GM23248 (cell line): ENCODE data around the gene KLHL24. TPM values are rescaled to one million over a fixed set of nuclear protein-coding genes. Genes with fewer than 3 reads are reported as not detected.
"Not testable (repeated sequence)": the region's sequence is repeated elsewhere in the genome, so short reads cannot be mapped to it uniquely, and the experiment has no call there.

Source experiments
- DNase-seq: peaks from one replicate; pipeline ENCODE4 v3.0.0-alpha.2; 2015
- H2AFZ ChIP-seq: fragments of 200-600 bp; sonication (generic); 2 replicates; pipeline ENCODE4 v1.6.1; 2016; ENCODE audit warnings: antibody characterized with exemption
- H3F3A ChIP-seq: fragments of 200-600 bp; sonication (generic); 2 replicates; pipeline ENCODE4 v1.6.1; 2016; ENCODE audit warnings: mild to moderate bottlenecking, antibody characterized with exemption, mixed run types; ENCODE audit not compliant: insufficient read depth
- H3K27ac ChIP-seq: fragments of 200-600 bp; sonication (generic); 2 replicates; pipeline ENCODE4 v1.5.1; 2016; ENCODE audit warnings: mild to moderate bottlenecking
- H3K27me3 ChIP-seq: fragments of 200-600 bp; sonication (generic); replicated peaks from 2 replicates; pipeline ENCODE4 v1.6.1; 2016; ENCODE audit warnings: mild to moderate bottlenecking; ENCODE audit not compliant: insufficient read depth
- H3K36me3 ChIP-seq: fragments of 200-600 bp; sonication (generic); 2 replicates; pipeline ENCODE4 v1.6.1; 2016; ENCODE audit warnings: low read depth, mild to moderate bottlenecking
- H3K4me1 ChIP-seq: fragments of 200-600 bp; sonication (generic); 2 replicates; pipeline ENCODE4 v1.6.1; 2016; ENCODE audit warnings: mild to moderate bottlenecking; ENCODE audit not compliant: insufficient read depth
- H3K4me2 ChIP-seq: fragments of 200-600 bp; sonication (generic); one replicate; pipeline ENCODE4 v1.6.1; 2016; ENCODE audit warnings: mild to moderate bottlenecking; ENCODE audit not compliant: unreplicated experiment
- H3K4me3 ChIP-seq: fragments of 200-600 bp; sonication (generic); 2 replicates; pipeline ENCODE4 v1.5.1; 2016; ENCODE audit warnings: mild to moderate bottlenecking
- H3K79me2 ChIP-seq: fragments of 200-600 bp; sonication (generic); 2 replicates; pipeline ENCODE4 v1.6.1; 2016; ENCODE audit warnings: mild to moderate bottlenecking; ENCODE audit not compliant: insufficient read depth
- H3K9ac ChIP-seq: fragments of 200-600 bp; sonication (generic); 2 replicates; pipeline ENCODE4 v1.6.1; 2016; ENCODE audit warnings: mild to moderate bottlenecking
- H3K9me2 ChIP-seq: fragments of 200-600 bp; sonication (generic); 2 replicates; pipeline ENCODE4 v1.6.1; 2016; ENCODE audit warnings: mixed run types, mild to moderate bottlenecking, moderate library complexity; ENCODE audit not compliant: insufficient read depth
- H3K9me3 ChIP-seq: fragments of 200-600 bp; sonication (generic); one replicate; pipeline ENCODE4 v1.6.1; 2017; ENCODE audit warnings: low read depth
- H4K20me1 ChIP-seq: fragments of 200-600 bp; sonication (generic); 2 replicates; pipeline ENCODE4 v1.6.0; 2016; ENCODE audit not compliant: insufficient read depth
- EZH2 ChIP-seq: fragments of 200-600 bp; sonication (generic); IDR thresholded peaks from 2 replicates; pipeline ENCODE4 v1.6.1; 2018; ENCODE audit warnings: antibody characterized with exemption, mild to moderate bottlenecking; ENCODE audit not compliant: insufficient read depth, poor library complexity, severe bottlenecking
- EZH2phosphoT487 ChIP-seq: fragments of 200-600 bp; sonication (generic); IDR thresholded peaks from 2 replicates; pipeline ENCODE4 v1.6.1; 2018; ENCODE audit warnings: antibody characterized with exemption, moderate library complexity, mild to moderate bottlenecking, low read depth; ENCODE audit not compliant: insufficient read depth
- WGBS, 2 experiments: methylation state at CpG; one replicate each; pipeline ENCODE4 v1.1.6; 2015 to 2017; ENCODE audit warnings: low lambda C conversion rate in 2 of 2, low coverage in 1 of 2; ENCODE audit errors: missing lambda C conversion rate in 2 of 2; 5-methylcytosine and 5-hydroxymethylcytosine counted together
- in situ Hi-C: fragments of 300-500 bp; cut with MboI; formaldehyde crosslinking; loops from 2 replicates; pipeline ENCODE4 v1.15.0; 2020
- polyA plus RNA-seq: library from polyadenylated mRNA; unstranded; fragments of >200 nt; fragmentation: Nextera tagmentation; extraction: Ambion mirVana; gene quantifications from 2 replicates; pipeline ENCODE4 v1.2.1, GENCODE V29; 2016
- total RNA-seq: library from RNA; depleted of rRNA; stranded (reverse); fragments of >200 nt; shearing (Covaris generic); gene quantifications from 2 replicates; pipeline ENCODE4 v1.2.3, GENCODE V29; 2014

The KLHL24 gene
- total and polyA plus RNA-seq, 2 experiments from 2014 or later = 11.7 to 18.3 TPM

DNA sequence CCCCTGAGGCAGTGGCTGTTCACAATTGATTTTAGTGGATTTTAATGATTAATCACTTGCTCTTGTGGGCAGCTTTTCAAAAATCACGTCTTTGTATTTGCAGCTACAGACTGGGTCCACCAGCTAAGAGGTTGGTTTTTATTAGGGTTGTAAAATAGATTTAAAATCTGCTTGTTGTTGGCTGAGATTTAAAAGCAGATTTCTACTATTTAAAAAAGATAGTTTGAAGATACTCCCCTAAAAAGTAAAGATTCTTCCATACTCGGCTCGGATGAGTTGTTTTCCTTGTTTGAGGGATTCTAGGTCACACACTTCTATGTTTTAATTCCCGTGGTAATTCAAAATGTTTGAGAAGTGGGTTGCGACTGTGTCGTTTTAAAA is 1.7 kb downstream of the KLHL24 start:
- peak overlapping the region; percentile 99 for H2AFZ ChIP-seq
- H3K27ac ChIP-seq = peak overlapping the region; percentile 86
- 5% methylated on average over 6 of the region's 6 CpGs for WGBS, 2 experiments
- in situ Hi-C loops = no loop called here
- H3K4me1 ChIP-seq = peaks cover 5% of the 10 kb centered on the region; the same call in 1 of the 2 replicates
- H3K27me3 ChIP-seq = no peaks in the 10 kb centered on the region
- H3K79me2 ChIP-seq = peaks cover 50% of the 10 kb centered on the region
- H4K20me1 ChIP-seq = no peaks in the 10 kb centered on the region
- H3F3A ChIP-seq = no peaks in the 10 kb centered on the region
- peak overlapping the region; percentile 82 for H3K4me3 ChIP-seq
- DNase-seq = peak; percentile 9
- peak overlapping the region; percentile 91 for H3K4me2 ChIP-seq
- peak overlapping the region; percentile 91 for H3K9ac ChIP-seq
- TF ChIP-seq EZH2phosphoT487 (no peak), EZH2 (no peak)
- H3K36me3 ChIP-seq = no peaks in the 10 kb centered on the region
- H3K9me3 ChIP-seq = no peaks in the 10 kb centered on the region
- no peaks in the 10 kb centered on the region for H3K9me2 ChIP-seq

GRCh38 chr3:183637633-183638032 is 2.2 kb downstream of the KLHL24 start:
- DNase-seq, H3K9me3 ChIP-seq, H3K4me1 ChIP-seq, H3K9me2 ChIP-seq, H3K27ac ChIP-seq, H3F3A ChIP-seq, H3K4me2 ChIP-seq, H4K20me1 ChIP-seq, H3K27me3 ChIP-seq, H3K36me3 ChIP-seq, in situ Hi-C loops: not testable (repeated sequence)
- H3K79me2 ChIP-seq = peaks cover 53% of the 10 kb centered on the region
- peak overlapping the region; percentile 82 for H3K4me3 ChIP-seq
- WGBS, 2 experiments = 86 to 89% methylated on average over 14 of the region's 14 CpGs
- H3K9ac ChIP-seq = peak overlapping the region; percentile 91
- H2AFZ ChIP-seq = peak overlapping the region; percentile 99

DNA sequence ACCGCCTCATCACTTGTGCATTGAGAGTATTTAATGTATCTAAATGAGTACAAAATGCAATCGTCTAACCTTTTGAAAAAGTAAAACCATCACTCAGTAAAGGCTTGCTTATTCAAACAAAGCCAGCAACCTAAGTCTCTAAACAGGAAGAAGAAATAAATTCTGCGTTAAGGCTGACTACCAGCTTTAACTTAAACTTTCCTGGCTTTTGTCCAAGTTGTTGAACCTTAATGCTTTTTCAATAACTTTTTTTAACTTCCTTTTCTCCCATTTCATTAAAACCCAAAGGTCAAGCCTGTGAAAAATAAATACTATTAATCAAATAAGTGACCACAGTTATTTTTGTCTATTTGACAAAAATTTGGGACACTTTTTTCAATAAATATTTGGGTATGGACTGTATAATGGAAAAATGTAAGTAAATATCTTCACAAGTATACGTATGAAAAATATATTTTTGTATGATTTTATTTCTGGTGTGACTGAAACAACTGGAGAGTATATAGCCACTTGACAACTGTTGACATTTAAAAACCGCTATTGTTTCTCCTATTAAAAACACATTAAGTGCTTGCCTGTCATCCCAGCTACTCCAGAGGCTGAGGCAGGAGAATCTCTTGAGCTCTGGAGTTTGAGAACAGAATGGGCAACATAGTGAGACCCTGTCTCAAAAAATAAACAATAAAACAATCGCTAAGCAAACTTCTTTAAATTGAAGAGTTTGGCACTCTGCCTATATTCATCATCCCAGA is 2.9 kb downstream of the KLHL24 start:
- Histone ChIP-seq H3K4me3 (no peak overlapping the region), H3K27ac (no peak overlapping the region), H3K27me3 (no peaks in the 10 kb centered on the region), H3K4me2 (no peak overlapping the region), H3K9ac (no peak overlapping the region), H4K20me1 (no peaks in the 10 kb centered on the region), H3K9me3 (no peaks in the 10 kb centered on the region), H3K4me1 (peaks cover 5% of the 10 kb centered on the region; the same call in 1 of the 2 replicates), H2AFZ (no peak overlapping the region), H3K36me3 (no peaks in the 10 kb centered on the region), H3K9me2 (no peaks in the 10 kb centered on the region), H3K79me2 (peaks cover 53% of the 10 kb centered on the region), H3F3A (no peaks in the 10 kb centered on the region)
- TF ChIP-seq EZH2phosphoT487 = no peak
- no peak for TF ChIP-seq EZH2
- WGBS, 2 experiments = 58 to 68% methylated on average over 6 of the region's 6 CpGs
- DNase-seq = no peak
- in situ Hi-C loops = no loop called here

DNA sequence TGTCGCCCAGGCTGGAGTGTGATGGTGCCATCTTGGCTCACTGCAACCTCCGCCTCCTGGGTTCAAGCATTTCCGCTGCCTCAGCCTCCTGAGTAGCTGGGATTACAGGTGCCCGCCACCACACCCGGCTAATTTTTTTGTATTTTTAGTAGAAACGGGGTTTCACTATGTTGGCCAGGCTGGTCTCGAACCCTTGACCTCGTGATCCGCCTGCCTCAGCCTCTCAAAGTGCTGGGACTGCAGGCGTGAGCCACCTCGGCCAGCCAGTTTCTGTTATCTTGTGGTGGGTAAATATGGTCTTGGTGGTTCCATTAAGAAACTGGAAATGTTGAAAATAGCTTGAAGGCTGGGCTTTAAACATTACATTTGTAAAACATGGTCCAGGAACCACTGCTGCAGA is 5.2 kb downstream of the KLHL24 start:
- H3K4me2 ChIP-seq, in situ Hi-C loops, H3F3A ChIP-seq, H3K27ac ChIP-seq, H3K4me3 ChIP-seq, H3K27me3 ChIP-seq, H3K4me1 ChIP-seq, H4K20me1 ChIP-seq, H3K9me2 ChIP-seq, H3K9ac ChIP-seq, H3K9me3 ChIP-seq, H2AFZ ChIP-seq, H3K36me3 ChIP-seq, DNase-seq: not testable (repeated sequence)
- H3K79me2 ChIP-seq = peaks cover 53% of the 10 kb centered on the region
- 88 to 89% methylated on average over 8 to 11 of the region's 11 CpGs for WGBS, 2 experiments

- in situ Hi-C loops = no loop called here
- H3K9me3 ChIP-seq = no peaks in the 10 kb centered on the region
- H3K36me3 ChIP-seq = no peaks in the 10 kb centered on the region
- no peak overlapping the region for H3K4me3 ChIP-seq
- H3K79me2 ChIP-seq = peaks cover 52% of the 10 kb centered on the region
- H3K4me2 ChIP-seq = no peak overlapping the region
- no peak overlapping the region for H2AFZ ChIP-seq
- H3K27me3 ChIP-seq = no peaks in the 10 kb centered on the region
- H3K9ac ChIP-seq = no peak overlapping the region
- 52 to 55% methylated on average over 2 of the region's 2 CpGs for WGBS, 2 experiments
- no peaks in the 10 kb centered on the region for H3F3A ChIP-seq
- peaks cover 5% of the 10 kb centered on the region; the same call in 1 of the 2 replicates for H3K4me1 ChIP-seq
- no peaks in the 10 kb centered on the region for H3K9me2 ChIP-seq
- TF ChIP-seq EZH2phosphoT487 (no peak), EZH2 (no peak)
- H3K27ac ChIP-seq = no peak overlapping the region
- DNase-seq = no peak
- no peaks in the 10 kb centered on the region for H4K20me1 ChIP-seq
Observed at GRCh38 chr3:183641882-183642281, 6.5 kb downstream of the KLHL24 start.
